Stimulated activated naive CD8-positive, alpha-beta T cell treated with anti-CD3 and anti-CD28 coated beads, Interleukin-15, Interleukin-2, amounts not matched to agents 100 ng/mL and 50 ng/mL, for 24 hours (primary cell): ENCODE data around the gene BSX.

Experiments
- H3K27ac Mint-ChIP-seq: one replicate; pipeline ENCODE4 v1.8.0; 2021; ENCODE audit warnings: mild to moderate bottlenecking, mixed read lengths
- H3K27me3 Mint-ChIP-seq: one replicate; pipeline ENCODE4 v1.8.0; 2021; ENCODE audit warnings: mixed read lengths
- H3K36me3 Mint-ChIP-seq: one replicate; pipeline ENCODE4 v1.8.0; 2021; ENCODE audit warnings: low read depth, mixed read lengths
- H3K4me1 Mint-ChIP-seq: one replicate; pipeline ENCODE4 v1.8.0; 2021; ENCODE audit warnings: low read depth, mixed read lengths
- H3K4me3 Mint-ChIP-seq: one replicate; pipeline ENCODE4 v1.8.0; 2021; ENCODE audit warnings: mild to moderate bottlenecking, mixed read lengths
- H3K9me3 Mint-ChIP-seq: one replicate; pipeline ENCODE4 v1.8.0; 2021; ENCODE audit warnings: mixed read lengths

BSX gene

DNA sequence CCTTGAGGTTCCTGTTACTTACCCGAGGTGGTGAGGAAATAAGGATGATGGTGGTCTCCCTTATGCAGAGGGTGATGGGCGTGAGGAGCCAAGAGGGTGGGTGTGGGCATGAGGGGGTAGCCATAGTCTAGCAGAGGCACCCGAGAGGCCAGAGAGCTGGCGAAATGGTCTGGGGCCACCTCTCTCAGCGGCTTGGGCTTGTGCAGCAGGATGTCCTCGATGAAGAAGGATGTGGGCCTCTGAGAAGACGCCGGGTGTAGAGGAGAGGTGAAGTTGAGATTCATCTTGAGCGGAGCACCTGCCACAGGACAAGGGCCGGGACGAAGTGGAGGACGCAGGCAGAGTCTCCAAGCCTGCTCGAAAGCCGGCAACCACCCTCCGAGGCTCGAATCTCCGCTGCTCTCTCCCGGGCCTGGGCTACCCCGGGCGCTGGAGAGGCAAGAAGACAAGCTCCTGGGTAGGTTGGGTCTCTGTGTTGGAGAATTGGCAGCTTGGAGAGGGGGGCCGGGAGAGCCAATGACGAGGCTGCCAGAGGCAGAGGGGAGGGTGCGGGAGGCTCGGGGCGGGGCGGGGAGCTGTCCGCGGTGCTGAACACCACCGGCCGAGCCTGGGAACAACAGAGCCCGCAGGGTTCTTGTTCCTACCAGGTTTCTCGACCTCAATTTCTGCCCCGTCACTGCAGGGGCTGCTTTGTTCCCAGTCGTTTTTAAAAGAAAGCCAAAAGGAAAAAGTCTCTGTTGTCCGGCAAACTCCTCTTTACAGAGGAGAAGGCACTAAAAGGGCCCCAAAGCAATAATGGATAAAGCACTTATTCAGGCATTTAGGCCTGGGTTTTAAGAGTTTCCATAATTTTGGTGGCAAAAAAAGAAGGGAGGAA is at the start of gene BSX:
TSS of gene BSX (minus strand) at position 447 of the 877 bp plus-strand sequence. CDS start at position 284, 163 bp downstream.
- H3K4me1 Mint-ChIP-seq, result peaks cover 35% of the 10 kb centered on the region

DNA sequence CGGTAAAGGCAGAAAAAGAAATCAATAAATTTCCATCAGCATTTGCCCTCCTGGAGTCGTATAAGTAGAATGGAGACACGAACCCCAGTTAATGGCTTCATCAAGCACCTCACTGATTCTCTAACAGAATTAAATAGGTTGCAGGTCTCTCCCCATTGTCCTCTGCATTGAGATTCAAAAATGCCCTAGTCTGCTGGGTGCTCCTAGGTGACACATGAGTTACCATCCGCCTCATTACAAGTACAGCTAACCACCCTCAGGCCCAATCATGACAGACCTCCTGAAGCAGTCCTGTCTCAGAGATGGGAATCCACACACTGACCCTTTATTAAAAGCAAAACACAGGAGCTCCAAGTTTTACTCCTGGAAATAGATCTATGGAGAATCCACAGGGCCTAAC is 48.9 kb upstream of the BSX start:
- H3K36me3 Mint-ChIP-seq, result no peaks in the 10 kb centered on the region
- H3K27ac Mint-ChIP-seq, result no peak overlapping the region
- no peaks in the 10 kb centered on the region for H3K27me3 Mint-ChIP-seq
- H3K4me1 Mint-ChIP-seq, result no peaks in the 10 kb centered on the region
- no peak overlapping the region for H3K4me3 Mint-ChIP-seq
- no peaks in the 10 kb centered on the region for H3K9me3 Mint-ChIP-seq

More for the DNA sequence above, at the start of gene BSX:
- H3K36me3 Mint-ChIP-seq, result peaks cover 4% of the 10 kb centered on the region
- no peak within 1 kb of the TSS for H3K27ac Mint-ChIP-seq
- H3K9me3 Mint-ChIP-seq, result no peaks in the 10 kb centered on the region
- H3K4me3 Mint-ChIP-seq, result no peak within 1 kb of the TSS
- H3K27me3 Mint-ChIP-seq, result peaks cover 85% of the 10 kb centered on the region

DNA sequence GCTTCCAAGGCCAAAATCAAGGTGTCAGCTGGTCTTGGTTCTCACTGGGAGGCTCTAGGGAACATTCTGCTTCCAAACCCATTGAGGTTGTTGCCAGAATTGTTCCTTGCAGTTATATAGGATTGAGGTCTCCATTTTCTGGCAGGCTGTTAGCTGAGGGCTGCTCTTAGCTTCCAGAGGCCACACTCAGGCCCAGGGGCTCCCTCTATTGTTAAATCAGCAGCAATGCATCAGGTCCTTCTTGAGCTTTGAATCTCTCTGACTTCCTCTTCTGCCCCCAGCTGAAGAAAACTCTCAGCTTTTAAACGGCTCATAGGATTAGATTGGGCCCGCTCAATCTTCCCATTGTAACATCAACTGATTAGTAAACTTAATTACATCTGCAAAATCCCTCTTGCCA is 39.3 kb upstream of the BSX start:
- H3K9me3 Mint-ChIP-seq, result no peaks in the 10 kb centered on the region
- no peak overlapping the region for H3K27ac Mint-ChIP-seq
- H3K4me1 Mint-ChIP-seq, result peaks cover 7% of the 10 kb centered on the region
- no peak overlapping the region for H3K4me3 Mint-ChIP-seq
- H3K27me3 Mint-ChIP-seq, result peaks cover 4% of the 10 kb centered on the region
- no peaks in the 10 kb centered on the region for H3K36me3 Mint-ChIP-seq

DNA sequence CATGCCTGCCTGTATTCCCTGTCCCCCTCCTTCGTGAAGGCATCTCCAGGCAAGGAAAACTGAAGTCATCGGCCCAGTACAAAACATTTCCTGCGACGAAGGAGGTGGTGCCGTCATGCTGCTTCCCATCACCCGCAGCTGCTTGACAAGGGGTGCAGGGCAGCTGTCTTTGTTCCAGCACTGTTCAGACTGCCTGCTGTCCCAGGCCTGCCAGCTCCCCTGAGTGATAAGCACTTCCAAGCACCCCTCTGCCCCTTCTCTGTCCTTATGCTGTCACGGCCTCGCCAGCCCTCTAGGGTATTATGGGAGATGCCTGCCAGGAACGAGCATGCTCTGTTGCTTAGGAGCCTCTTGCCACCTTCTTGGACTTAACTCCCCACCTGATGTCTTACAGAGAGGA is 37.1 kb upstream of the BSX start:
- Mint-ChIP-seq H3K4me1 (peaks cover 7% of the 10 kb centered on the region), H3K4me3 (no peak overlapping the region), H3K27ac (no peak overlapping the region), H3K27me3 (peaks cover 12% of the 10 kb centered on the region), H3K36me3 (no peaks in the 10 kb centered on the region), H3K9me3 (no peaks in the 10 kb centered on the region)

DNA sequence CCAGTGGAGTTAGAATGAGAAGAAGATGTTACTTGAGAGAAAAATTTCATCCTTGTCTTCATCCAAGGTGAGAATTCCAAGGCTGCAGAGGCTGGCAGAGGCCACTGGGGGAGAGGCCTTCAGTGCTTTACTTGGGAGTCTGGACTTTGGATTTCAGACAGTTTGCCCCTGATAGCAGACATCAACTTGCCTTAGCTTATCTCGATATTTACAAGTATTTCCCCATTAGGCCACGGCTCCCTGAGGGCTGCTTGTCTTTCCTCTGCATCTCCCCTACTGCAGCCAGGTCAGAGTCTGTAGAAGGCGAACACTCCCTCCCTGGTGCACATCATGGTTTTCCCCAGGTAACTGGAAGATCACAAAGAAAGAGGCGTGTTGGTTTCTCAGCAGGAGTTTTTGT is 29.9 kb upstream of the BSX start:
- H3K36me3 Mint-ChIP-seq, result no peaks in the 10 kb centered on the region
- no peak overlapping the region for H3K4me3 Mint-ChIP-seq
- H3K27ac Mint-ChIP-seq, result no peak overlapping the region
- peaks cover 12% of the 10 kb centered on the region for H3K27me3 Mint-ChIP-seq
- no peaks in the 10 kb centered on the region for H3K4me1 Mint-ChIP-seq
- H3K9me3 Mint-ChIP-seq, result no peaks in the 10 kb centered on the region

DNA sequence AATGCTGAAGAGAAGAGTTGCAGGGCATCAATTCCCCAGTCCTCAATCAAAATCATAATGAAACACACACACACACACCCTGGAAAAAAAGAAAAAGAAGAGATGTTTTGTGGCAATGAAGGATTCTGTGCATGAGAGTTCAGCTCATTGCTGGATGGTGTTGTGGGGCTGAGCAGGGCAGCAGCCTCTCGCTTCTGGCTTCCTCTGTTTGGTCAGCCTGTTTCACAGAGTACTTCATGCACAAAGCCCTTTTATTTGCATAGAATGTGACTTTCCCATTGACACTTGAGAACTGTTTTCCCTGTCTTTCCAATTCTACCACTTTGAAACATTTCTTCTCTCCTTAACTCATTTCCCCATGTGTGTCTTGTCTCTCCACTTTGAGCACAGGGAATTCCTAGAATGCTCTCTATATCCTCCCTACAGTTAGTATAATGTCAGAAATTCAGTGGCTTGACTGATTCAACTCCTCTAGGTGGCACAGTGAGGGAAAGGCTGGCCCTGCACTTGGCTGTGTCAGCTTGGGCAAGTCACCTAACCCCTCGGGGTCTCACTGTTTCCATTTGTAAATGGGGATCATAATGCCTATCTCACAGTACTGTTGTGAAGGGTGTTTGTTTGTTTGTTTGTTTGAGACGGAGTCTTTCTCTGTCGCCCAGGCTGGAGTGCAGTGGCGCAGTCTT is 25.4 kb upstream of the BSX start:
- Mint-ChIP-seq H3K27ac (no peak overlapping the region), H3K4me1 (no peaks in the 10 kb centered on the region), H3K27me3 (peaks cover 8% of the 10 kb centered on the region), H3K4me3 (no peak overlapping the region), H3K9me3 (no peaks in the 10 kb centered on the region), H3K36me3 (no peaks in the 10 kb centered on the region)

DNA sequence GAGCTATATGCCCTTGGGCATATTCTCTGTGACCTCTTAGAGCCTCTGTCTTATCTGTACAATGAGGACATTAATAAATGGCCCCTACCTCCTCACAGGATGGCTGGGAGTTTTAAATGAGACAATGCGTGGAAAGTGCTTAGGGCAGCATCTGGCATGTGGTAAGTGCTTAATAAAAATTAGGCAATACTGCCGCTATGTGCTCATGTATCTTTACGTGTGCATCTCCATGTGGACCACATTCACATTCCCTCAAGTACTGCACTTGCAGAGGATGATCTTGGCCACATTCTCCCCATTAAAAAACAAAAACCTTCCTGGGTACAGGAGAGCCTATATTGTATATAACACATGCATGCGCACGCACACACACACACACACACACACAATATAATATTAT is 19.1 kb upstream of the BSX start:
- no peak overlapping the region for H3K4me3 Mint-ChIP-seq
- peaks cover 32% of the 10 kb centered on the region for H3K27me3 Mint-ChIP-seq
- no peaks in the 10 kb centered on the region for H3K9me3 Mint-ChIP-seq
- H3K36me3 Mint-ChIP-seq, result no peaks in the 10 kb centered on the region
- H3K27ac Mint-ChIP-seq, result no peak overlapping the region
- no peaks in the 10 kb centered on the region for H3K4me1 Mint-ChIP-seq

DNA sequence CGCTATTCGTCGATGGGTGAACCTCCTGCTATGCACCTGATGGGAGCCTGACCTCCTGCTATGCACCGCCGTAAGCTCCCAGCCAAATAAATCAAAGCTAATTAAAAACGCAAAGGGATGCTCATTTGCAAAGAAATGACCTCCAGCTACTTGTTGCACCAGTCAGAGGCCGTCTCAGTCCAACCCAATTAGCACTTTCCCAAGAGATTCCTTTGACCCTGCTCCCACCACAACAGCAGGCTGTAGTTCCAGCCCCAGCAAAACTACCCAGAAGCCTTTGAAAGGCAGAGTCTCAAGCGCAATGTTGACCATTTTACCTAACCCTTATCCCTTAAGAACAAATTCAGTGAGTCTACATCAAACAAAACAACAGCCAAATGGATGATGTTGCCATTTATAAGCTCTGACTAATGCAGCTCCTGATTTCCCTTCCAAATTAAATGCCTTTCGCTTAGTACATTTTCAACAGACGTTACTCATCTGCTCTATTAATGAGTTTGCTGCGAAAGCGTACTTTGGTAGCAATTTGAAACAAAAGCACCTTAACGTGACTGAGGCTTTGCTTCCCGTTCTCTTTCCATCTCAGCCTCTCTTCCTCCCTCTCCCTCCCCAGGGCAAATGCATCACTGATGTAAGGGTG is 17.2 kb upstream of the BSX start:
- H3K4me1 Mint-ChIP-seq, result no peaks in the 10 kb centered on the region
- H3K4me3 Mint-ChIP-seq, result no peak overlapping the region
- H3K36me3 Mint-ChIP-seq, result no peaks in the 10 kb centered on the region
- no peak overlapping the region for H3K27ac Mint-ChIP-seq
- H3K27me3 Mint-ChIP-seq, result peaks cover 45% of the 10 kb centered on the region
- H3K9me3 Mint-ChIP-seq, result no peaks in the 10 kb centered on the region

DNA sequence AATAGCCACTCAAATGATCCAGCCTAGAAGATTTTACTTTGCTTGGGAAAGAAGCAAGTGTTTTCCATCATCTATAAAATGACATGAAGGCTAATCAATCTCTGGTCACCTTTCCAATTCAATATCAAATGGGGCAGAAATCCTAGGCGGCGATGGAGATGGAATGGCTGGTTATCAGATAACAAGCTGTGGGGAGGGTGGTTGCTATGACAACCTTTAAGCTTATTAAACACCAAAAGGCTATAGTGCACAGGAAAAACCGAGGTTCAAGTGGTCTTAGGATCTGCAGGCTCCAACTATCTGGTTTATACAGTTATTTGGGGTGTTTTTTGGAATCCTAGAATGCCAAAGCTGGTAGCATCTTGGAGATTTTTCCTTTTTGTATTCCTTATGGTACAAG is 13.9 kb upstream of the BSX start:
- Mint-ChIP-seq H3K36me3 (no peaks in the 10 kb centered on the region), H3K27ac (no peak overlapping the region), H3K9me3 (no peaks in the 10 kb centered on the region), H3K4me1 (no peaks in the 10 kb centered on the region), H3K4me3 (no peak overlapping the region), H3K27me3 (peaks cover 47% of the 10 kb centered on the region)

DNA sequence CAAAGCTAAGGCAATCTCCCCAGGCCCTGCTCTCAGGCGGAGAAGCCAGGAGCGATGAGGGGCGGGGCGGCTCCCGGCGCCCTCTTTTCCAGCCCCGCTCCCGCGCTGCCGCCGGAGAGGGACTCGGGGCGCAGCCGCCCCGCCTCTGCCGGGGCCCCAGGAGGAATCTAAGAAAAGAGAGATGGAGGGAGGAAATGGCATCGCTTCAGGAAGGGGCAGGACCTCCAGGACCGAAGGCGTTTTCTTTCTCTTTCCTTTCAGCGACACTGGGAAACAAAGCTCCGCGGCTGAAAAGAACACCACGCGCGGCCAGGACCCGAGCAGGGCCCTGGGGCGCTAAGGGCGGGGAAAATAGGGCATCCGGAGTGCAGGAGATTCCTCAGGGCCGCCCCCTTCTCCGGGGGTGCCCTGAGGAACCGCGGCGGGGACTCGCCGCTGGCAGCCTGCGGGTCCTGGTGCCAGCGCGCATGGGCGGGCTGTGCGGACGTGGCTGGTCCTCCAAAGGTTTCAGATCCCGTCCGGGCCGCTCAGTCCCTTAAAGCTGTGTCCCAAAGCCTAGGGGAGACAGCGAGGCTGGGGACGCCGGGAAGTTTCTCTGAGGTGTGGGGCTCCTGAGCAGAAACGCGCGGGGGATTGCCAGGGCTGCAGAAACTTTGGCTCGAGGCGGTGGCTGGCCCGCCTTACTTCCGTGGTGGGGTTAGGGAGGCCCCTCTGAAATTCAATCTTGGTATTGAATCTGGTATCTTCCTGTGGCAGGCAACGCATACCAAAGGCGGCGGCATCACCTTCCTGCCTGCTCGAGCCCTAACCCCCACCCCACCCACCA is 2.8 kb upstream of the BSX start:
- peaks cover 20% of the 10 kb centered on the region for H3K4me1 Mint-ChIP-seq
- peaks cover 75% of the 10 kb centered on the region for H3K27me3 Mint-ChIP-seq
- no peak overlapping the region for H3K27ac Mint-ChIP-seq
- H3K9me3 Mint-ChIP-seq, result no peaks in the 10 kb centered on the region
- no peaks in the 10 kb centered on the region for H3K36me3 Mint-ChIP-seq
- peak overlapping the region; percentile 87 for H3K4me3 Mint-ChIP-seq

DNA sequence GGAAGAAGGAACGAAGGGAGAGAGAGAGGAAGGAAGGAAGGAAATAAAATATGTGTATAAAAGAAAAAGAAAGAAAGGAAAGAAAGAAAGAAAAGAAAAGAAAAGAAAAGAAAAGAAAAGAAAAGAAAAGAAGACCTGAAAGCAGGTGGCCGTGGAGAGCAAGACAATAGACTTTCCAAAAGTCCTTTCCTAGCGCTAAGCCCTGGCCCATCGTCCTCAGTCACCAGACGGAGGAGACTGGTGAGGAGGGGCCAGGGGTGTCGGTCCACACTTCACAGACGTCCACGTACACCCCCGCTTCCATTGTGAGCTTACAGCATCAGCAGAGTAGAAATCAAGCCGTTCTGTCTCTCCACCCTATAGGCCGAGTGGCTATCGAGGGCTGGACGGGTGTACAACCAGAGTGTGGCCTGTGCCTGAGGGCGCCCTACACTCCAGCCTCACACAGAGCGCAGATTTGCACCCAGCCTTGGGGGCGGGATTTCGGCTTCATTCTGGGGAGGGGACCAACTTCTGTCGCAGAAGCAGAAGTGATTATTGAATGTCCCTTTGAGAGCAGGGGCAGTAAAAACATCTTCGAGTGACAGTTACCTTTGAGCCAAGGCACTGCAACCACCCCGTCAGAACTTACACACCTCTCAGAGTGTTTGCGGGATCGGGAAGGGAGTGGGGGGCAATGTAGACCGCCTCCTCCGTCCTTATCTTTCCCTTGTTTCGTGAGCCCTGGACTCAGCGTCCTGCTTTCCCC is 2.0 kb upstream of the BSX start:
- Mint-ChIP-seq H3K4me1 (peaks cover 21% of the 10 kb centered on the region), H3K27me3 (peaks cover 80% of the 10 kb centered on the region)

DNA sequence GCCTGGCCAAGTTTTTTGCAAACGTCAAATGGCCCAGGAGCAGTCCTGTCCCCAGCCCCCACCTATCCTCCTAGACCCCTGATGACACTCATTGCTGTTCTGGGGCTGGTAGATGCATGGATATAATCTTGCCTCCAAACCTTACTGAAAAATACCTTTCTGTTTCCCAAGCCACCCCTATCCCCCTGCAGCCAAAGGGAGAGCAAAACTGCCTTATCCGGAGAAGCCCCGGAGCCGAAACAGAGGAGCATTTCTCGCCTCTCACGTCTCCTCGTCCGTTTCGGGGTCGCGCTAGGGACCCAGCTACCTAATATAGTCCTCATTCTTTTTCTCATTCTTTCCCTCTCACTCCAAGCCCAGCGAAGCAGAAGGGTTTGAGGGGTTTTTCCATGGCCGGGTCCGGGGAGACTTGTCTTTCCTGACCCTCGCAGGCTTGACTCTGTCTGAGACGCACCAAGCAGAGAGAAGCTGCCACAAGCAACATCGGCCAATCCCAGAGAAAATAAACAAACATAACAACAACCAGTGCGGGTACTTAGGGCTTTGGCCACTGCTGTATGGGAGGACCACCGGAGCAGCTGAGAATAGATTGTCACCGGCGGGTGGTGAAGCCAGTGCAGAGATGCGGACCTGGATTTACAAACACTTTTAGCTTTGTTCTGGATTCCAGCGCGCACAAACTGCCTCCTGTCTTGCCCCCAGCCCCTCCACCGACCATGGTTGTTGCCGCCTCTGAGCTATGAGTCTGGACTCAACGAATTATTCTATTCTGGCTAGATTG is 1.6 kb downstream of the BSX start:
- Mint-ChIP-seq H3K36me3 (peaks cover 4% of the 10 kb centered on the region), H3K9me3 (no peaks in the 10 kb centered on the region), H3K27ac (no peak overlapping the region), H3K4me3 (no peak overlapping the region), H3K27me3 (peaks cover 86% of the 10 kb centered on the region), H3K4me1 (peaks cover 41% of the 10 kb centered on the region)

More for the DNA sequence above, 2.0 kb upstream of the BSX start:
- H3K9me3 Mint-ChIP-seq, result no peaks in the 10 kb centered on the region
- no peaks in the 10 kb centered on the region for H3K36me3 Mint-ChIP-seq
- H3K27ac Mint-ChIP-seq, result no peak overlapping the region
- peak overlapping the region; percentile 87 for H3K4me3 Mint-ChIP-seq

DNA sequence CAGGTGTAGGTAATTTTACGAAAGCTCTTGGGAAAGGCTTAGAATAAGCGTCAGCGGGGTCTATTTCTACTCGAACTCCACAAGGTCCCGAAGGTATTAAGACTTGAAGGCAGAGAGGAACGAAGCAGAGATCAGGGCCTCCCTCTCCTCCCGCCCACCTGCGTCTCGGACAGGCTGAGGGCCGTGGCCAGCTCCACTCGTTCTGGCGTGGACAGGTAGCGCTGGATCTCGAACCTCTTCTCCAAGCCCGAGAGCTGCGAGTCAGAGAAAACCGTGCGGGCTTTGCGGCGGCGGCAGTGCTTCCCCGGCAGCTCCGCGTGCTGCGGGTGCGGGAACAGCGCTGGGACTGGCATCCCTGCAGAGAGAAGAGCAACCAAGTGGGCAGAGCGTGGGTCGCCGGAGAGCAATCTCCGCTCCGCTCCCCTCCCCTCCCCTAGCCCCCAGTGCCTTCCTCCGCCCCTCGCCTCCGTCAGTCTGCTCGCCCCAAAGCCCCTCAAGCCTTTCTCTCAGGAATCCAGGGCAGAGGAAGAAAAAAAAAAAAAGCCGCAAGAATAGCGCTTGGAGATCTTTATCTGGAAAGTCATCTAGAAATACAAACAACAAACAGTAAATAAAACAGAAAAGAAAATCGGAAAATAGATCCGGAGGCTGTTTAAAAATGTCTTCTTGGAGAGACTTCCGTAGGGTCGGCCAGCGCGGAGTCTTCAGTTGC is 2.4 kb downstream of the BSX start:
- Mint-ChIP-seq H3K36me3 (peaks cover 4% of the 10 kb centered on the region), H3K27me3 (peaks cover 91% of the 10 kb centered on the region), H3K9me3 (no peaks in the 10 kb centered on the region), H3K27ac (no peak overlapping the region), H3K4me1 (peaks cover 41% of the 10 kb centered on the region), H3K4me3 (no peak overlapping the region)
